PC-3 (cell line): Measurements from ENCODE around the gene POLA1.

ENCODE experiments used
- EZH2 ChIP-seq: fragments of 300-600 bp; sonication (generic); IDR thresholded peaks from one replicate; pipeline ENCODE4 v1.6.1; 2017; ENCODE audit warnings: antibody characterized with exemption, mild to moderate bottlenecking, low read length; ENCODE audit not compliant: unreplicated experiment
- TF ChIP-seq, protein P1 (sequence below): fragments of 300-600 bp; sonication (generic); conservative IDR thresholded peaks from 2 replicates; pipeline ENCODE4 v1.5.1; 2017; ENCODE audit warnings: antibody characterized with exemption, low read depth, mild to moderate bottlenecking, low read length

- no peak for TF ChIP-seq EZH2
- TF ChIP-seq, protein P1, sequence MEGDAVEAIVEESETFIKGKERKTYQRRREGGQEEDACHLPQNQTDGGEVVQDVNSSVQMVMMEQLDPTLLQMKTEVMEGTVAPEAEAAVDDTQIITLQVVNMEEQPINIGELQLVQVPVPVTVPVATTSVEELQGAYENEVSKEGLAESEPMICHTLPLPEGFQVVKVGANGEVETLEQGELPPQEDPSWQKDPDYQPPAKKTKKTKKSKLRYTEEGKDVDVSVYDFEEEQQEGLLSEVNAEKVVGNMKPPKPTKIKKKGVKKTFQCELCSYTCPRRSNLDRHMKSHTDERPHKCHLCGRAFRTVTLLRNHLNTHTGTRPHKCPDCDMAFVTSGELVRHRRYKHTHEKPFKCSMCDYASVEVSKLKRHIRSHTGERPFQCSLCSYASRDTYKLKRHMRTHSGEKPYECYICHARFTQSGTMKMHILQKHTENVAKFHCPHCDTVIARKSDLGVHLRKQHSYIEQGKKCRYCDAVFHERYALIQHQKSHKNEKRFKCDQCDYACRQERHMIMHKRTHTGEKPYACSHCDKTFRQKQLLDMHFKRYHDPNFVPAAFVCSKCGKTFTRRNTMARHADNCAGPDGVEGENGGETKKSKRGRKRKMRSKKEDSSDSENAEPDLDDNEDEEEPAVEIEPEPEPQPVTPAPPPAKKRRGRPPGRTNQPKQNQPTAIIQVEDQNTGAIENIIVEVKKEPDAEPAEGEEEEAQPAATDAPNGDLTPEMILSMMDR, result no peak
Observed at GRCh38 chrX:25023908-25024307, 330.2 kb downstream of the POLA1 start.
